HG03095 (cell line): ENCODE data around the gene FNDC7.
A peak's percentile ranks its signal among the peaks of the same experiment; 100 is the strongest.
"Not testable (repeated sequence)": the region's sequence is repeated elsewhere in the genome, so short reads cannot be mapped to it uniquely, and the experiment has no call there.

Experiments used
- ATAC-seq: cut with Tn5 transposase; IDR thresholded peaks from one replicate; pipeline ENCODE4 v1.9.1; 2021; ENCODE audit warnings: moderate library complexity; ENCODE audit not compliant: unreplicated experiment

FNDC7 gene

DNA sequence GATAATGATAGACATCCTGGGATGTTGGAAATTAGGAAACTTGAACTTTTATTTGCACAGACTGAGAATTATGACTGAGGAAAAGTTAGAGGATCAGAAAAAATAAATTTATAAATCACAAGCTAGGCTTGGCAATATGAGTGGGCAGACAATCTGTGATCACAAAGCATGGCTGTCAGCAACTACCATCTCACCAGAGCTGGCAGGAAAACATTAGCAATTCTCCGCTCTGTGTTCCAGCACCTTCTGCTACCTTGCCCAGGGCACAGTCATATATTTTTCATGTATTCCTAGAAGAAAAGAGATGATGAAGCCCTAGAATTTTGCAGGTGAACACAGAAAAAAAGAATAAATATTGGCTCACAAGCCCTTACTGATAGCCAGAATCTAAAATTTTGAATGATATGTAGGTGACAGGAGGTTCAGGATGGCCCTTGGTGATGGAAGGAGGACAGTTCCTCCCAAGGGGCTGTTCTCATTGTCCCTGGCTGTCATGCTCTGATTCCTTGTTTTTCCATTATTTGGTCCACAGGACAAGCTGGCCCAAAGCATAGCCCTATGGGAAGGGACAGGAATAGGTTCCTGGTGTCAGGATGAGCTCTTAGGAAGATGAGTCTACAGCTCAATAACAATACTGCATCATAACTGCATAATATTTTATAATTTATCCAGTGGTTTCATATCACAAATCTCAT, 21.6 kb downstream of the FNDC7 start:
- ATAC-seq: no peak

GRCh38 chr1:108742253-108742652, 29.5 kb downstream of the FNDC7 start:
- ATAC-seq: no peak

- no peak for ATAC-seq
Observed at GRCh38 chr1:108745980-108746381, 33.3 kb downstream of the FNDC7 start.

DNA sequence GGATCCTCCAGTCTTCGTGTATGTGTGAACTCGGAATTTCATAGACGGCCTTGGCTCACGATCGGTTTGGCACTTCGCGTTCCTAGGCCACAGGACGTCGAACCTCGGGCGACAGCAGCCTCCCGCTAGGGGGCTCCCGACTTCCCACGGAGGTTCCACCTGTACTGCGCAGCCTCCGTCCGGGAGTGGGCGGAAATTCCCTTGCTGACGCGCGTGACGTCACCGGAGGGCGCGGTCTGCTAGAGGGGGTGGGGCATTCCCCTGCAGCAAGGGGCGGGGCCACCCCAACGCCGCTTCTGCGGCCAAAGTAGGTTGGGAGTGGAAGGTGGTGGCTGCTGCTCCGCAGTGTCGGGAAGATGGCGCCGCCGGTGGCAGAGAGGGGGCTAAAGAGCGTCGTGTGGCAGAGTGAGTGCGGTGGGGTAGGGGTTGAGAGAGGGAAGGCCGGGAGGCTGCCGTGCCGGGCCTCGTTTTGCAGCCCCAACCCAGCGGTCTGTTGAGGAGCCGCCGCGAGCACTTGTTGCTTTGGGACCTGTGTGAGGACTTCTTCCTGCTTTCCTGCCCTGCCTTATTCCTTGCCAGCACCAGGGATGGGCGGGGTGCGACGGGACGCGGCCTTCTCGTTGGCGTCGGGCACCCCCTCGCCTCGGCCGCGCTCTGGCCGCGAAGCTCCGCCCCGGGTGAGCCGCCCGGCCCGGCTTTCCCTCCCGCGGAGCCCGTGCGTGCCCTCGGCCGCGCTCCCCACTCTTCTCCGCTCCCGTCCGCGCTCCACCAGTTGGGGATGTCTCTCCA, 33.9 kb downstream of the FNDC7 start, which contains the start of gene STXBP3:
STXBP3 (plus strand) TSS at position 293 of the 789 bp plus-strand sequence; CDS start at position 357, 64 bp downstream.
- ATAC-seq: peak; percentile 86

- ATAC-seq: peak; percentile 28
Observed at GRCh38 chr1:108747171-108747850, 34.6 kb downstream of the FNDC7 start.

DNA sequence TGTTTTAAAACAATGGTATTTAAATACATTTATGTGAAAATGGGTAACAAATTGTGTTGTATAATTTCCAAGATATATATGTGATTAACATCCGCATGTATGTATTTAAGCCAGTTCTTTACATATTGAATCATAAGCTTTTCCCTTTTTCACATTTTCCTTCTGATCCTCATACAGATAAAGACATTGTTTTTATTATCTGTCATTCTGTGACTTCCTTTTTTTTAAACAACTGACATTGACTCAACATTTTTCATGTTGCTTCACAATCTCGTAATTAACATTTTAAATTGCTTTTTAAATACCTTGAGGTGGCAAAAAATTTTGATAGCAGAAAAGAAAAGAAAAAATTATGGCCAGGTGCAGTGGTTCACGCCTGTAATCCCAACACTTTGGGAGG, 35.2 kb downstream of the FNDC7 start:
- no peak for ATAC-seq

GRCh38 chr1:108749081-108749480, 36.4 kb downstream of the FNDC7 start:
- ATAC-seq: no peak

- ATAC-seq: no peak
Observed at GRCh38 chr1:108750476-108751181, 37.9 kb downstream of the FNDC7 start.

DNA sequence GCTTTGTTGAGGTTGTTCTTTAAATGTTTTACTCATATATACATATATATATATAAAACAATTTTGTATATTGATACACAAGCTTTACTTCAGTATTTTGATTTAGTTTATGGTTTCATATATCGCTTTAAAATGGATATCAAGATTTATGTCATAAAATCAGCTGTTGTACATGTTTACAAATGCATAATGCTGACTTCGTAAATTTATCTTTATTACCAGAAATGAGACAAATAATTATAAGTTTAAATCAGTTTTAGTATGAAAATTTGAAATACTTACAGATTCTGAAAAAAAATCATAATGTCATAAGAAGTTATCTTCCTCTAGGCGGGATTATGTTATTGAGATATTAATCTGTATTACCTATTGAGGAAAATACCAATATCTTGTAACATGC, 40.7 kb downstream of the FNDC7 start:
- ATAC-seq: no peak

GRCh38 chr1:108758796-108759195, 46.1 kb downstream of the FNDC7 start:
- no peak for ATAC-seq

- ATAC-seq: no peak
Observed at GRCh38 chr1:108767115-108767514, 54.4 kb downstream of the FNDC7 start.

DNA sequence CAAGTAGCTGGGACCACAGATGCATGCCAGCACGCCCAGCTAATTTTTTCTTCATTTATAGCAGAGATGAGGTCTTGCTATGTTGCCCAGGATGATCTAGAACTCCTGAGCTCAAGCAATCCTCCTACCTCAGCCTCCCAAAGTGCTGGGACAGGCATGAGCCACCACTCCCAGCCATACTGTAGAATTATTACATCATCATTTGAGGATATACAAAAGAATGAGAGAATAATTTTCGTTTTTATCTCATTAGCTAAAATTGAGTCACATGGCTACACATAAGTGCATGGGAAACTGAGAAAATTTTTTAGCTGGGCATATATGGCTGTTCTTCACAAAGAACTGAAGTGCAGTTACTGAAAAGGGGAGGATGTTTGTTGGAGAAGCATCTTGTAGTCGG, 55.0 kb downstream of the FNDC7 start:
- no peak for ATAC-seq

- ATAC-seq: no peak
Observed at GRCh38 chr1:108777839-108778238, 65.1 kb downstream of the FNDC7 start.

DNA sequence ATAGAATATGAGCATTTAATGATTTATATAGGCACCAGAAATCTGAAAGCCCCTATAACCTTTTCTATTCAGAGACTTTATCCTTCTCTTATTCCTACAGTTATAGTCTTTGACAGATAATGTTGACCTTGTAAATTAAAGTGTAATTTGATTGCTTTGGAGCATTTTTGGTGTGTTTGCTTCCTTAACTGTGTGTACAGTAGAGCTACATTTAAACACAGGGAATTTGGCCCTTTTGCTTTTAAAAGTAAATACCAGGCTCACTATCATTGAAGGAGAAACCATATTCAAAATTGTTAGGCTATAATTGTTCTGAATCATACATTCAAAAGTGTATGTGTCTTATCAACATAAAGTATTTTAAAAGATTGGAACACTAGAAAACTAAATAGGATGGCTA, 66.7 kb downstream of the FNDC7 start:
- no peak for ATAC-seq

DNA sequence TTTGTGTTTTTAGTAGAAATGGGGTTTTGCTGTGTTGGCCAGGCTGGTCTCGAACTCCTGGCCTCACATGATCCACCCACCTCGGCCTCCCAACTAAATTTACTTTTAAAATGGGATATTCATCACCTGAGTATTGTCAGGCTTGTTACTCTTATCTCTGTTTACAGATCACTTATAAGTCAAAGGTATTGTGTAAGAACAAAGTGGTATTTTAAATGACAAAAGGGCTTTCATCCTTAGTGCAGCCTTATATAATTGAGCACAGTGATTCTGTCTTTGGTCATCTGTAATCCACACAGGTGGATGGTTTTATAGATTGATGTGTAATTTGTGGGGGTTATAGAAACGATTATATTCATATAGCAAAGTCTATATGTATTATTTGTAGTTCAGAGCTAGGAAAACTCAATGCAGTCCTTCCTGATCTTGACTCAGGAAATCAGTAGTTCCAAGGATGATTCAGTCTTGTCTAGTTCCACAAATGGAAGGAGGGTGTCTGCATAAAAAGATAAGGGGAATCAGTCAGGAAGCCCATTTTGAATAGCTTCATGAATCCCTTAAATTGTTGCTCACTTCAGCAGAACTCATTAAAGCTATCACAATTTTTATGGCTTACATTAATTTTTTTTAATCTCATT, 68.3 kb downstream of the FNDC7 start:
- ATAC-seq: no peak

- not testable (repeated sequence) for ATAC-seq
Observed at GRCh38 chr1:108781575-108781944, 68.9 kb downstream of the FNDC7 start.

GRCh38 chr1:108785264-108785663, 72.6 kb downstream of the FNDC7 start:
- ATAC-seq: no peak

DNA sequence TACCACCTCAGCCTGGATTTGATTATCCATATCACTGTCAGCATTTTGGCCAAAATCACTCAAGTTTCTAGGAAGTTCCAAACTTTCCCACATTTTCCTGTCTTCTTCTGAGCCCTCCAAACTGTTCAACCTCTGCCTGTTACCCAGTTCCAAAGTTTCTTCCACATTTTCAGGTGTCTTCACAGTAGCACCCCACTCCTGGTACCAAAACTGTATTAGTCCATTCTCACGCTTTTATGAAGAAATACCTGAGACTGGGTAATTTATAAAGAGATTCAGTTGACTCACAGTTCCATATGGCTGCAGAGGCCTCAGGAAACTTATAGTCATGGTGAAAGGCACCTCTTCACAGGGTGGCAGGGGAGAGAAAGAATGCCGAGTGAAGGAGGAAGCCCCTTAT, 73.2 kb downstream of the FNDC7 start:
- ATAC-seq: no peak

- ATAC-seq: no peak
Observed at GRCh38 chr1:108791790-108792189, 79.1 kb downstream of the FNDC7 start.
